SK-N-SH treated with all-trans-retinoic acid at 6 μM for 48 hours (cell line): ENCODE results near the gene TAF6.

Experiments
- ARNTL ChIP-seq: fragments of 450-650 bp; formaldehyde crosslinking; IDR thresholded peaks from 2 replicates; pipeline ENCODE4 v1.5.0; 2020; ENCODE audit warnings: low read depth, mild to moderate bottlenecking, moderate library complexity, borderline replicate concordance
- BACH2 ChIP-seq: fragments of 250-450 bp; sonication (Bioruptor Pico); IDR thresholded peaks from 2 replicates; pipeline ENCODE4 v1.9.0; 2021; ENCODE audit warnings: mild to moderate bottlenecking, borderline replicate concordance
- CREB5 ChIP-seq: fragments of 250-450 bp; sonication (Bioruptor Pico); IDR thresholded peaks from 2 replicates; pipeline ENCODE4 v1.5.1; 2020; ENCODE audit warnings: low read depth, mild to moderate bottlenecking, moderate library complexity
- GLIS3 ChIP-seq: fragments of 250-450 bp; sonication (Bioruptor Pico); IDR thresholded peaks from 2 replicates; pipeline ENCODE4 v1.5.0; 2020; ENCODE audit warnings: mild to moderate bottlenecking, moderate library complexity
- OSR1 ChIP-seq: fragments of 250-450 bp; sonication (Bioruptor Pico); IDR thresholded peaks from 2 replicates; pipeline ENCODE4 v1.8.0; 2022; ENCODE audit warnings: moderate library complexity, mild to moderate bottlenecking, inconsistent platforms
- PATZ1 ChIP-seq: fragments of 250-450 bp; sonication (Bioruptor Pico); IDR thresholded peaks from 2 replicates; pipeline ENCODE4 v1.8.0; 2020; ENCODE audit warnings: mild to moderate bottlenecking, moderate library complexity, borderline replicate concordance
- RARB ChIP-seq: fragments of 250-450 bp; sonication (Bioruptor Pico); IDR thresholded peaks from 2 replicates; pipeline ENCODE4 v1.8.0; 2021; ENCODE audit warnings: mild to moderate bottlenecking, moderate library complexity
- SNAI2 ChIP-seq: fragments of 250-450 bp; sonication (Bioruptor Pico); IDR thresholded peaks from 2 replicates; pipeline ENCODE4 v1.5.0; 2020; ENCODE audit warnings: mild to moderate bottlenecking, moderate library complexity
- TOX ChIP-seq: fragments of 250-450 bp; sonication (Bioruptor Pico); IDR thresholded peaks from 2 replicates; pipeline ENCODE4 v1.8.0; 2021; ENCODE audit warnings: mild to moderate bottlenecking, moderate library complexity, borderline replicate concordance
- TSHZ2 ChIP-seq: fragments of 250-450 bp; sonication (Bioruptor Pico); IDR thresholded peaks from 2 replicates; pipeline ENCODE4 v1.5.0; 2020; ENCODE audit warnings: mild to moderate bottlenecking, moderate library complexity
- ZC3H10 ChIP-seq: fragments of 250-450 bp; sonication (Bioruptor Pico); IDR thresholded peaks from 2 replicates; pipeline ENCODE4 v1.5.1; 2021; ENCODE audit warnings: mild to moderate bottlenecking, moderate library complexity
- ZFP3 ChIP-seq: fragments of 250-450 bp; sonication (Bioruptor Pico); IDR thresholded peaks from 2 replicates; pipeline ENCODE4 v1.5.0; 2020; ENCODE audit warnings: mild to moderate bottlenecking, moderate library complexity
- ZFP30 ChIP-seq: fragments of 450-650 bp; formaldehyde crosslinking; IDR thresholded peaks from 2 replicates; pipeline ENCODE4 v1.5.0; 2022; ENCODE audit warnings: mild to moderate bottlenecking, moderate library complexity

GRCh38 chr7:100072462-100072861 lies 46.7 kb downstream of the TAF6 start:
- TF ChIP-seq RARB (CRISPR knock-in tag) (no peak), CREB5 (CRISPR knock-in tag) (no peak), BACH2 (CRISPR knock-in tag) (no peak), ARNTL (CRISPR knock-in tag) (no peak), ZC3H10 (CRISPR knock-in tag) (no peak), ZFP30 (CRISPR knock-in tag) (no peak), SNAI2 (CRISPR knock-in tag) (no peak), ZFP3 (CRISPR knock-in tag) (no peak), PATZ1 (no peak), OSR1 (CRISPR knock-in tag) (no peak), GLIS3 (CRISPR knock-in tag) (no peak), TSHZ2 (CRISPR knock-in tag) (no peak), TOX (CRISPR knock-in tag) (no peak)
